HepG2 (cell line): Measurements from ENCODE around the gene KANK4. TPM values are rescaled to one million over a fixed set of nuclear protein-coding genes. Genes with fewer than 3 reads are reported as not detected.

Source experiments
- ATAC-seq: fragments of 200-7000 bp; cut with Tn5 transposase; 3 replicates; pipeline ENCODE4 v1.9.1; 2020; ENCODE audit warnings: mild to moderate bottlenecking, moderate library complexity
- BruUV-seq: library from RNA; stranded (reverse); fragments of 400-500 nt; replicated peaks from 2 replicates; lab custom pipeline; 2021; lab: Mats Ljungman, UMichigan
- CTCF ChIA-PET: fragments of 300-600 bp; formaldehyde crosslinking; extraction: SDS; loops from one replicate; lab custom pipeline; 2021; ENCODE audit warnings: low total read pairs, inconsistent platforms, low intra/inter-chr PET ratio; lab: Yijun Ruan, JAX
- POLR2A ChIA-PET: fragments of 350-600 bp; sonication (Branson Sonifier 250); formaldehyde crosslinking; loops from one replicate; lab custom pipeline; 2020; ENCODE audit warnings: antibody characterized with exemption, inconsistent platforms; lab: Yijun Ruan, JAX
- DNase-seq: peaks from one replicate; pipeline ENCODE4 v3.0.0-alpha.2; 2015; ENCODE audit warnings: low spot score
- FAIRE-seq: peaks from 3 replicates; lab custom pipeline; 2011; peaks lifted over from hg19 to GRCh38; lab: Jason Lieb, UNC
- H2AFZ ChIP-seq: one replicate; pipeline ENCODE4 v1.6.1; 2011; ENCODE audit warnings: low read length, inconsistent platforms
- H3K27ac ChIP-seq: fragments of 300-600 bp; 3 replicates; pipeline ENCODE4 v1.8.0; 2011; ENCODE audit warnings: mixed run types, mild to moderate bottlenecking, mixed read lengths, low read length, inconsistent platforms; ENCODE audit not compliant: insufficient read depth; ENCODE audit errors: extremely low read length
- H3K27me3 ChIP-seq, 2 experiments: fragments of 200-600 bp in 1 of 2; 2 replicates in 1 of 2; 3 replicates in 1 of 2; pipeline versions ENCODE4 v1.6.0 to v1.8.0; 2011; ENCODE audit warnings: low read length in 2 of 2, mild to moderate bottlenecking in 2 of 2, moderate library complexity in 2 of 2, inconsistent platforms in 1 of 2; ENCODE audit not compliant: insufficient read depth in 2 of 2, control insufficient read depth in 1 of 2
- H3K36me3 ChIP-seq, 2 experiments: fragments of 200-600 bp in 1 of 2; replicated peaks in 1 of 2; 2 replicates in 1 of 2; 3 replicates in 1 of 2; pipeline versions ENCODE4 v1.5.1 to v1.8.0; 2011; ENCODE audit warnings: low read length in 2 of 2, inconsistent platforms in 1 of 2; ENCODE audit not compliant: insufficient read depth in 2 of 2, control insufficient read depth in 1 of 2
- H3K4me1 ChIP-seq: 2 replicates; pipeline ENCODE4 v1.5.1; 2012; ENCODE audit warnings: low read length, inconsistent platforms; ENCODE audit not compliant: insufficient read depth
- H3K4me2 ChIP-seq: 2 replicates; pipeline ENCODE4 v1.6.0; 2011; ENCODE audit warnings: low read depth, low read length, inconsistent platforms
- H3K4me3 ChIP-seq, 3 experiments: fragments of 200-600 bp in 1 of 3; sonication (generic), shearing (Covaris generic) in 1 of 3; replicated peaks in 1 of 3; 2 replicates each; pipeline ENCODE4 v1.5.1; 2011 to 2016; ENCODE audit warnings: low read length in 3 of 3, inconsistent platforms in 2 of 3, low read depth in 2 of 3, mild to moderate bottlenecking in 2 of 3, control low read depth in 1 of 3, mixed read lengths in 1 of 3; ENCODE audit not compliant: insufficient read depth in 1 of 3
- H3K79me2 ChIP-seq: one replicate; pipeline ENCODE4 v1.6.1; 2011; ENCODE audit warnings: low read length, inconsistent platforms; ENCODE audit not compliant: insufficient read depth
- H3K9ac ChIP-seq: 2 replicates; pipeline ENCODE4 v1.6.0; 2011; ENCODE audit warnings: mild to moderate bottlenecking, low read depth, low read length, inconsistent platforms; ENCODE audit not compliant: insufficient read depth
- H3K9me3 ChIP-seq: 2 replicates; pipeline ENCODE4 v1.5.1; 2012; ENCODE audit warnings: mild to moderate bottlenecking, low read length
- H4K20me1 ChIP-seq: 2 replicates; pipeline ENCODE4 v1.6.0; 2011; ENCODE audit warnings: inconsistent platforms, mild to moderate bottlenecking, low read length, moderate library complexity; ENCODE audit not compliant: insufficient read depth
- MIER3 ChIP-seq: IDR thresholded peaks from 2 replicates; pipeline ENCODE4 v1.6.1; 2016; ENCODE audit warnings: missing compliant biosample characterization, borderline replicate concordance
- ZNF138 ChIP-seq: sonication (generic); formaldehyde crosslinking; IDR thresholded peaks from 2 replicates; pipeline ENCODE4 v1.5.0; 2020; ENCODE audit warnings: mild to moderate bottlenecking, low read depth, missing genetic modification reagents
- ZNF354B ChIP-seq: sonication (generic); formaldehyde crosslinking; IDR thresholded peaks from 2 replicates; pipeline ENCODE4 v1.8.0; 2022; ENCODE audit warnings: mild to moderate bottlenecking, missing genetic modification reagents
- WGBS: methylation state at CpG from one replicate; pipeline ENCODE4 v1.1.6; 2017; ENCODE audit warnings: low lambda C conversion rate; 5-methylcytosine and 5-hydroxymethylcytosine counted together
- in situ Hi-C: cut with HindIII; loops from 2 replicates; pipeline ENCODE4 v1.10.0; 2017; ENCODE audit warnings: low pct_unique_long_range_greater_than_20kb; ENCODE audit not compliant: extremely low pct_ligation_motif_present
- intact Hi-C: fragments of 100-400 bp; cut with micrococcal nuclease; formaldehyde crosslinking; loops from one replicate; pipeline ENCODE4 v1.10.0; 2022; ENCODE audit not compliant: unreplicated experiment
- polyA plus RNA-seq, 8 experiments: library from polyadenylated mRNA; depleted of rRNA in 3 of 8; stranded (reverse) in 7 of 8; unstranded in 1 of 8; fragments of >200 nt; fragmentation: Illumina TruSeq in 4 of 8; extraction: Trizol in 4 of 8; gene quantifications; 2 replicates each; pipeline versions ENCODE4 v1.2.1 to v1.2.3, GENCODE V29; 2011 to 2016; ENCODE audit warnings: low read depth in 4 of 8, missing spikeins in 1 of 8, mixed read lengths in 1 of 8; ENCODE audit not compliant: insufficient read depth in 1 of 8
- total RNA-seq, 5 experiments: library from RNA; depleted of rRNA; stranded (reverse); fragments of >200 nt; fragmentation: Illumina TruSeq; extraction: Trizol; gene quantifications; 2 replicates each; pipeline ENCODE4 v1.2.3, GENCODE V29; 2016; ENCODE audit warnings: low read depth in 1 of 5
- TF ChIP-seq, protein P1 (sequence below): sonication (generic); formaldehyde crosslinking; IDR thresholded peaks from 2 replicates; pipeline ENCODE4 v1.4.0; 2020; ENCODE audit warnings: missing genetic modification reagents
- TF ChIP-seq, protein P2 (sequence below): sonication (generic); formaldehyde crosslinking; IDR thresholded peaks from 2 replicates; pipeline ENCODE4 v1.4.0; 2020; ENCODE audit warnings: missing genetic modification reagents
- TF ChIP-seq, protein P3 (sequence below): IDR thresholded peaks from 2 replicates; pipeline ENCODE4 v1.6.1; 2012; ENCODE audit warnings: inconsistent platforms
- TF ChIP-seq, protein P4 (sequence below): sonication (generic); formaldehyde crosslinking; IDR thresholded peaks from 2 replicates; pipeline ENCODE4 v1.4.0; 2020; ENCODE audit warnings: mild to moderate bottlenecking, missing genetic modification reagents

KANK4 gene
- total and polyA plus RNA-seq, 2 of the 13 experiments (the other 11 are each of a cell fraction or from before 2014, with no cell fraction given) = 16.1 to 25.7 TPM

DNA sequence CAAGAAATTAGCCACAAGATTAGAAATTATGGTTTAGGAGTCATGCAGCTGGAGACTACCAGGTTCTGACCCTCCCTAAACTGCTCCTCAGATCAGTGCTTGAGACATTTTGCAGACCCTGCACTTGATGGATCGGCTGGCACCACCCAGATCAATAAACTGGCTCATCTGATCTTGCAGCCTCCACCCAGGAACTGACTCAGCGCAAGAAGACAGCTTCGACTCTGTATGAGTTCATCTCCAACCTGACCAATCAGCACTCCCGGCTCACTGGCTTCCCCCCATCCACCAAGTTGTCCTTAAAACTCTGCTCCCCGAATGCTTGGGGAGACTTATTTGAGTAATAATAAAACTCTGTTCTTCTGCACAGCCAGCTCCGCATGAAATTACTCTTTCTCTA is 84.5 kb downstream of the KANK4 start (continued):
- TF ChIP-seq, protein P1, sequence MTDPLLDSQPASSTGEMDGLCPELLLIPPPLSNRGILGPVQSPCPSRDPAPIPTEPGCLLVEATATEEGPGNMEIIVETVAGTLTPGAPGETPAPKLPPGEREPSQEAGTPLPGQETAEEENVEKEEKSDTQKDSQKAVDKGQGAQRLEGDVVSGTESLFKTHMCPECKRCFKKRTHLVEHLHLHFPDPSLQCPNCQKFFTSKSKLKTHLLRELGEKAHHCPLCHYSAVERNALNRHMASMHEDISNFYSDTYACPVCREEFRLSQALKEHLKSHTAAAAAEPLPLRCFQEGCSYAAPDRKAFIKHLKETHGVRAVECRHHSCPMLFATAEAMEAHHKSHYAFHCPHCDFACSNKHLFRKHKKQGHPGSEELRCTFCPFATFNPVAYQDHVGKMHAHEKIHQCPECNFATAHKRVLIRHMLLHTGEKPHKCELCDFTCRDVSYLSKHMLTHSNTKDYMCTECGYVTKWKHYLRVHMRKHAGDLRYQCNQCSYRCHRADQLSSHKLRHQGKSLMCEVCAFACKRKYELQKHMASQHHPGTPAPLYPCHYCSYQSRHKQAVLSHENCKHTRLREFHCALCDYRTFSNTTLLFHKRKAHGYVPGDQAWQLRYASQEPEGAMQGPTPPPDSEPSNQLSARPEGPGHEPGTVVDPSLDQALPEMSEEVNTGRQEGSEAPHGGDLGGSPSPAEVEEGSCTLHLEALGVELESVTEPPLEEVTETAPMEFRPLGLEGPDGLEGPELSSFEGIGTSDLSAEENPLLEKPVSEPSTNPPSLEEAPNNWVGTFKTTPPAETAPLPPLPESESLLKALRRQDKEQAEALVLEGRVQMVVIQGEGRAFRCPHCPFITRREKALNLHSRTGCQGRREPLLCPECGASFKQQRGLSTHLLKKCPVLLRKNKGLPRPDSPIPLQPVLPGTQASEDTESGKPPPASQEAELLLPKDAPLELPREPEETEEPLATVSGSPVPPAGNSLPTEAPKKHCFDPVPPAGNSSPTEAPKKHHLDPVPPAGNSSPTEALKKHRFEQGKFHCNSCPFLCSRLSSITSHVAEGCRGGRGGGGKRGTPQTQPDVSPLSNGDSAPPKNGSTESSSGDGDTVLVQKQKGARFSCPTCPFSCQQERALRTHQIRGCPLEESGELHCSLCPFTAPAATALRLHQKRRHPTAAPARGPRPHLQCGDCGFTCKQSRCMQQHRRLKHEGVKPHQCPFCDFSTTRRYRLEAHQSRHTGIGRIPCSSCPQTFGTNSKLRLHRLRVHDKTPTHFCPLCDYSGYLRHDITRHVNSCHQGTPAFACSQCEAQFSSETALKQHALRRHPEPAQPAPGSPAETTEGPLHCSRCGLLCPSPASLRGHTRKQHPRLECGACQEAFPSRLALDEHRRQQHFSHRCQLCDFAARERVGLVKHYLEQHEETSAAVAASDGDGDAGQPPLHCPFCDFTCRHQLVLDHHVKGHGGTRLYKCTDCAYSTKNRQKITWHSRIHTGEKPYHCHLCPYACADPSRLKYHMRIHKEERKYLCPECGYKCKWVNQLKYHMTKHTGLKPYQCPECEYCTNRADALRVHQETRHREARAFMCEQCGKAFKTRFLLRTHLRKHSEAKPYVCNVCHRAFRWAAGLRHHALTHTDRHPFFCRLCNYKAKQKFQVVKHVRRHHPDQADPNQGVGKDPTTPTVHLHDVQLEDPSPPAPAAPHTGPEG = no peak
- no peak for TF ChIP-seq ZNF138 (CRISPR knock-in tag)

DNA sequence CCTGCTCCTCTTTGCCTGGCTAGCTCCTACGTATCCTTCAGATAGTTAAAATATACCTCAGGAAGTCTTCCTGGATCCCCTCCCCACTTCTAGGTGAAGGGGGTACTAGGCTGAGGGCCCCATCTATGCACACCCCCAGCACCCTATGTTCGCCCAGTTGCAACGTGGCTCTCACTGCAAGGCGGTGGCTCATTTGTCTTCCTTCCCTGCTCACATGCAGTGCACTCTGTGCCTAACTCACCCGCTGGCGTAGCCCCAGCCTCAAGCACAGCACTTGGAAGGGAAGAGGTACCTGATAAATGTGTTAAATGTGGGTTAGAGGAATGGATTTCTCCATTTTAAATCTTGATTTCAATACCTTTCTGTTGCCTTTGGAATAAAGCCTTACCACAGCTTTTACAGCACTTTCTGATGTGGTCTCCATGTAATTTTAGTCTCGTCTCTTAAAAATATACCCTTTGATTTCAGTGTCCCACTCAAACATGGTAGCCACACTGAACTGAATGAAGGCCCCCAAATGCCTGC is 85.2 kb downstream of the KANK4 start:
- no peaks in the 10 kb centered on the region for H3K36me3 ChIP-seq
- no TSS peak for BruUV-seq
- H3K4me1 ChIP-seq = peaks cover 90% of the 10 kb centered on the region
- H4K20me1 ChIP-seq = no peaks in the 10 kb centered on the region
- 93% methylated on average over 7 of the region's 7 CpGs for WGBS
- POLR2A ChIA-PET = no interaction called here
- no peak overlapping the region for H3K4me2 ChIP-seq
- H3K27ac ChIP-seq = no peak overlapping the region
- H3K9ac ChIP-seq = no peak overlapping the region
- H3K4me3 ChIP-seq = no peak overlapping the region
- CTCF ChIA-PET = no interaction called here
- intact Hi-C loops = no loop called here
- in situ Hi-C loops = no loop called here
- no peak overlapping the region for H2AFZ ChIP-seq
- no peak for ATAC-seq
- no peaks in the 10 kb centered on the region for H3K27me3 ChIP-seq
- no peaks in the 10 kb centered on the region for H3K9me3 ChIP-seq
- H3K79me2 ChIP-seq = no peaks in the 10 kb centered on the region
- no peak for DNase-seq
- FAIRE-seq = no peak
- TF ChIP-seq MIER3 (no peak), ZNF354B (no peak)
- TF ChIP-seq, protein P2, sequence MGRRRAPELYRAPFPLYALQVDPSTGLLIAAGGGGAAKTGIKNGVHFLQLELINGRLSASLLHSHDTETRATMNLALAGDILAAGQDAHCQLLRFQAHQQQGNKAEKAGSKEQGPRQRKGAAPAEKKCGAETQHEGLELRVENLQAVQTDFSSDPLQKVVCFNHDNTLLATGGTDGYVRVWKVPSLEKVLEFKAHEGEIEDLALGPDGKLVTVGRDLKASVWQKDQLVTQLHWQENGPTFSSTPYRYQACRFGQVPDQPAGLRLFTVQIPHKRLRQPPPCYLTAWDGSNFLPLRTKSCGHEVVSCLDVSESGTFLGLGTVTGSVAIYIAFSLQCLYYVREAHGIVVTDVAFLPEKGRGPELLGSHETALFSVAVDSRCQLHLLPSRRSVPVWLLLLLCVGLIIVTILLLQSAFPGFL (CRISPR knock-in tag) = no peak
- TF ChIP-seq, protein P3, sequence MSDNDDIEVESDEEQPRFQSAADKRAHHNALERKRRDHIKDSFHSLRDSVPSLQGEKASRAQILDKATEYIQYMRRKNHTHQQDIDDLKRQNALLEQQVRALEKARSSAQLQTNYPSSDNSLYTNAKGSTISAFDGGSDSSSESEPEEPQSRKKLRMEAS = no peak
- TF ChIP-seq, protein P4, sequence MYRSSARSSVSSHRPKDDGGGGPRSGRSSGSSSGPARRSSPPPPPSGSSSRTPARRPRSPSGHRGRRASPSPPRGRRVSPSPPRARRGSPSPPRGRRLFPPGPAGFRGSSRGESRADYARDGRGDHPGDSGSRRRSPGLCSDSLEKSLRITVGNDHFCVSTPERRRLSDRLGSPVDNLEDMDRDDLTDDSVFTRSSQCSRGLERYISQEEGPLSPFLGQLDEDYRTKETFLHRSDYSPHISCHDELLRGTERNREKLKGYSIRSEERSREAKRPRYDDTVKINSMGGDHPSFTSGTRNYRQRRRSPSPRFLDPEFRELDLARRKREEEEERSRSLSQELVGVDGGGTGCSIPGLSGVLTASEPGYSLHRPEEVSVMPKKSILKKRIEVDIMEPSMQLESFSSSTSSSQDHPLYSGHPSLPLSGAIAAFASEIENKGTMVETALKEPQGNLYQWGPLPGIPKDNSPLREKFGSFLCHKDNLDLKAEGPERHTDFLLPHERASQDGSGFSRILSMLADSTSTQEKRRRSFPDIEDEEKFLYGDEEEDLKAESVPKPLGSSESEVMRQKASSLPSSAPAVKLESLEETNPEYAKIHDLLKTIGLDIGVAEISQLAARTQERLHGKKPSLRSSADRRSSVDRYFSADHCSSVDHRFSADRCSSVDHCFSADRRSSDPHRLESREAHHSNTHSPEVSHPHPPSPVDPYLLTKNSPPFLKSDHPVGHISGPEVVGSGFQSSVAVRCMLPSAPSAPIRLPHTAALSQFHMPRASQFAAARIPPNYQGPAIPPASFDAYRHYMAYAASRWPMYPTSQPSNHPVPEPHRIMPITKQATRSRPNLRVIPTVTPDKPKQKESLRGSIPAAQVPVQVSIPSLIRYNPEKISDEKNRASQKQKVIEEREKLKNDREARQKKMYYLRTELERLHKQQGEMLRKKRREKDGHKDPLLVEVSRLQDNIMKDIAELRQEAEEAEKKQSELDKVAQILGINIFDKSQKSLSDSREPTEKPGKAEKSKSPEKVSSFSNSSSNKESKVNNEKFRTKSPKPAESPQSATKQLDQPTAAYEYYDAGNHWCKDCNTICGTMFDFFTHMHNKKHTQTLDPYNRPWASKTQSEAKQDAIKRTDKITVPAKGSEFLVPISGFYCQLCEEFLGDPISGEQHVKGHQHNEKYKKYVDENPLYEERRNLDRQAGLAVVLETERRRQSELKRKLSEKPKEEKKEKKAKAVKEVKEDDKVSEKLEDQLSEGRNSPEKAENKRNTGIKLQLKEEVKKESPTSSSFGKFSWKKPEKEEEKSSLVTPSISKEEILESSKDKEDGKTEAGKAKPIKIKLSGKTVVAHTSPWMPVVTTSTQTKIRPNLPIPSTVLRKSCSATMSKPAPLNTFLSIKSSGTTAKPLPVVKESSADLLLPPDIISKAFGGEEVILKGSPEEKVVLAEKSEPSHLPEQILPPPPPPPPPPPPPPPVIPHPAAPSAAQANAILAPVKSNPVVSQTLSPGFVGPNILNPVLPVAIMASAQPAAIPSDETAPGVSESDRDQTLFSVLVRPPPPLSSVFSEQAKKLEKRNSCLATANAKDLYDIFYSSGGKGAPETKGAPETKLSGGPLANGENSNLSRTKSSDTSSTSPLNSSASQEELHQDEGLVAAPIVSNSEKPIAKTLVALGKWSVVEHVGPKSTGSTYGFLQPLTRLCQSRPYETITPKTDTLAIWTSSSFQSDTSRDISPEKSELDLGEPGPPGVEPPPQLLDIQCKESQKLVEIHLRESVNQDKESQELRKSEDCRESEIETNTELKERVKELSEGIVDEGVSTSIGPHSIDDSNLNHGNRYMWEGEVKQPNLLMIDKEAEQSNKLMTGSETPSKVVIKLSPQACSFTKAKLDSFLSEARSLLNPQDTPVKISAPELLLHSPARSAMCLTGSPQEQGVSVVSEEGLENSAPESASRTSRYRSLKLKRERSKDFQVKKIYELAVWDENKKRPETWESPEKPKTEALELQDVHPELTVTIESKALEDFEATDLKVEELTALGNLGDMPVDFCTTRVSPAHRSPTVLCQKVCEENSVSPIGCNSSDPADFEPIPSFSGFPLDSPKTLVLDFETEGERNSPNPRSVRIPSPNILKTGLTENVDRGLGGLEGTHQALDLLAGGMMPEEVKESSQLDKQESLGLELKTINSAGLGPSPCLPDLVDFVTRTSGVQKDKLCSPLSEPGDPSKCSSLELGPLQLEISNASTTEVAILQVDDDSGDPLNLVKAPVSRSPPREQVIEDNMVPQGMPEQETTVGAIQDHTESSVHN (CRISPR knock-in tag) = no peak
